CD4-positive, alpha-beta T cell treated with Interleukin-4 for 4 hours (primary cell): ENCODE results near the gene NDUFA9.
A peak's percentile ranks its signal among the peaks of the same experiment; 100 is the strongest.

Experiments
- DNase-seq: peaks from one replicate; pipeline ENCODE4 v3.0.0-alpha.2; 2020

NDUFA9 gene

DNA sequence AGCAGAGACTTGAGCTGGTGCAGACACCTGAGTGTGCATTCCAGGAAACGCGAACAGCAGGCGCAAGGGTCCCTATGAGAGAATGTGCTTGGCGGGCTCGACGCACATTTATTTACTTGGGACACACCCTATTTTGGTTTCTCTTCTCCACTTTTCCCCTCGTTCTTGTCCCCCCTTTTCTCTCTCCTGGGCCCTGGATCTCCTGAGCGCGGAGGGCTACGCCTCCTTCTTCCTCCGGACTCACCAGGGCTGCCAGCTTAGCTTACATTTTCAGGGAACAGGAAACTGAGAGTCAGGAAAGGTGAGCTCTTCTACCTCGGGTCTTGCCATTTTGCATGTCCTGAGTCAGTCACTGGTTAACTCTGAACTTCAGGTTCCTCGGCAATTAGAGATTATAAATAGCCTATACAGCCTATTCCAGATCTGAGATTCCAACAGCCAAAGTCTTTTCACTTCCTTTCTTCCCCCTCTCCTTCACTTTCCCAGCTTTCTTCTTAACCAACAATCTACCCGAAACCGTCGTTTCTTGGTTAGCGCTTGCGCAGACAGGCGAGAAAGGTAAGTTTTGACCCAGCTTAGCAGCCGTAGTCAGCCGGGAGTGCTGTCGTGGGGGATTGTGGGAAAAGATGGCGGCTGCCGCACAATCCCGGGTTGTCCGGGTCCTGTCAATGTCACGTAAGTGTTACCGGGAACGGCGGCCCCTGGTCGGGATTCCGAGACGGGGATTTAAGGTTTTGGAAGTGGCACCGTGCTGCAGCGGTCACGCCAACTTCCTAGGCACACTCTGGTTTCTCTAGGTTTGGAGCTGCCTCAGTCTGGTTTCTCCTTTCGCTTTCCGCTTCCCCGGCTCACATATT is at the start of gene NDUFA9, which contains the start of gene AKAP3:
NDUFA9 (plus strand) TSS at position 614 of the 857 bp plus-strand sequence; CDS start at position 627, 13 bp downstream.
AKAP3 (minus strand) TSS at position 551 of the 857 bp plus-strand sequence. CDS start 10,855 bp downstream, outside the sequence.
- peak; percentile 82 for DNase-seq

GRCh38 chr12:4603421-4603820 is 45.5 kb upstream of the NDUFA9 start:
- DNase-seq = no peak

- no peak for DNase-seq
These were observed 45.0 kb upstream of the NDUFA9 start for GRCh38 chr12:4603946-4604345.

- peak; percentile 84 for DNase-seq
These were observed 44.2 kb upstream of the NDUFA9 start for GRCh38 chr12:4604684-4605193.

DNA sequence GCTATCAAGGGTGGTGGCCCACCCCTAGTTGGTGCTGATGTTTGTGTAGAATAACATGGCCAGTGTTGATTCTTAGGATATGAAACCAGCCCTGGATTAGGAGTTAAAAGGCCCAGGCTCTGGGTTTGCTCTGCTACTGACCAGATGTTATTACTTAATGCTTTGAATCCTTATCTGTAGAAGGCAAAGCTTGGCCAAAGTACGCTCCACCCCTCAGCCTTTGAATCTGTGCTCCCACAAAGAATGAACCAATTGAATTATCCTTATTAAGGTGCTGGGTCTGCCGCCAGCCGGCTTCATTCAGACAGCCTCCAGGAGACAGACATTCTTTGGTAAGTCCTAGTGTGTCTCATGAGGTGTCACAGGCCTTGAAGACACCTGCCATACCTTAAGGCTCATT is 41.9 kb upstream of the NDUFA9 start:
- DNase-seq = no peak

DNA sequence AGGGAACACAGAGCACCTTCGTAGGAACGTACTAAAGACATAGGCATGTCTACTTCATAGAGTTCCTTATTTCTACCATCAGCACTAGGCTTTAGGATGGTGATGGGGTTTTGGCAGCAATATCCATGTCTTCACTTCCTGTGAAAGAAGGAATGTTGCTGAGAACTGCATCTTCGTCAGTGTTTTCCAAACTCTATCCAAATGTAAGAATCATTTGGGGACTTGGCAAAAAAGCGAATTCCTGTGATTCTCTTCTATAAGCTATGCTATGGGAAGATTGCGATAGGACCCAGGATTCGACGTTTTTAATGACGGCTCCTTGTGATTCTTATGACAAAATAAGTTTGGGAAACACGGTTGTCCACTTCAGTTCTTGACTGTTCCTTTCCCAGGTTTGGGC is 39.8 kb upstream of the NDUFA9 start:
- no peak for DNase-seq

- DNase-seq = no peak
These were observed 38.4 kb upstream of the NDUFA9 start for GRCh38 chr12:4610481-4610880.

- DNase-seq = no peak
These were observed 33.2 kb upstream of the NDUFA9 start for GRCh38 chr12:4615667-4616066.

DNA sequence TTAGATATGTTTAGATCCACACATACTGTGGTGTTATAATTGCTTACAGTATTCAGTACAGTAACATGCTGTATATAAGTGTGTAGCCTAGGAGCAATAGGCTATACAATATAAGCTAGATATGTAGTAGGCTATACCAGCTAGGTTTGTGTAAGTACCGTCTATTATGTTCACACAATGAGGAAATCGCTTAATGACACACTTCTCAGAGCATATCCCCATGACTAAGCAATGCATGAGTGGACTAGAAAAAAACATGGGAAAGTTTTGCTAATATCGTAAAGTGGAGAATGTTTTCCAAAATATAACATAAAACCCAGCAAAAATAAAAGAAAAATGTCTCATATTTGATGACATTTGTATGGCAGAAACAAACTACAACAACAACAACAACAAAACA is 27.4 kb upstream of the NDUFA9 start:
- no peak for DNase-seq

- DNase-seq = no peak
These were observed 22.4 kb upstream of the NDUFA9 start for GRCh38 chr12:4626543-4626942.

- no peak for DNase-seq
These were observed 20.5 kb upstream of the NDUFA9 start for GRCh38 chr12:4628406-4628805.

- DNase-seq = no peak
These were observed 18.7 kb upstream of the NDUFA9 start for GRCh38 chr12:4630262-4630661.

DNA sequence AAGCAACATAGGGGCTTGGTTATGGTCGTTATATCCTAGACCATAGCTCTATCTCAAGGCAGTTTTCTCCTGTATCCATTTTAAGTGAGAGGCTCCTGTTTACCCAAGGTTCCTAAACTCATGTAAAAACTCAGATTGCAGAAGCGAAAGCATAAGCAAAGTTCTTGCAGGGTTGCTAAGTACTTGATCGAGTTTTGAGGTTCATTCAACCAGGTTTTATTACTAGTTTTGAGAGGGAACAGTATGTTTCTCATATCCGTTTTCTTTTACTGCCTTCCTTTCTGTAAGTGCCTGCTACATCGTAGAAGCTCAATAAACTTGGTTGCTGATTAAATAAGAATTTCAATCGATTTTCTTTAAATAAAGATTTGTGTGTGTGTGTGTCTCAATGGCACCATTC is 5.2 kb upstream of the NDUFA9 start:
- no peak for DNase-seq

DNA sequence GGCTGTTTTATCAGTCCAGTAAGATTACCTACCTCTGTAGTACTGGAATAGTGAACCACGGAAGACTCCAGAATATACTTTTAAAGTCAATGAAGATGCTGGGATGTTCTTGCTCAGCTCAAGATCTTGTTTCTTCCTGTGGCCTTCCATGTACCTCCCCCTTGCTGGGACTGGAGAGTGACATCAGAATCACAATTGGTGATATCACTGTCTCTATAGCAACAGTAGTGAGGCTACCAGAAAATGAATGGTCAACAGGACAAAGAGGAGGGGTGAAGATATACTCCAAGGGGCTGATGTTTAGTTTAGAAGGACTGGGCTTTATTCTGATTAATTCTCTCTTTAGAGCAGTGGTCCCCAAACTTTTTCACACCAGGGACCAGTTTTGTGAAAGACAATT is 3.9 kb upstream of the NDUFA9 start:
- no peak for DNase-seq

- no peak for DNase-seq
These were observed 812 bp upstream of the NDUFA9 start for GRCh38 chr12:4648104-4648500.

DNA sequence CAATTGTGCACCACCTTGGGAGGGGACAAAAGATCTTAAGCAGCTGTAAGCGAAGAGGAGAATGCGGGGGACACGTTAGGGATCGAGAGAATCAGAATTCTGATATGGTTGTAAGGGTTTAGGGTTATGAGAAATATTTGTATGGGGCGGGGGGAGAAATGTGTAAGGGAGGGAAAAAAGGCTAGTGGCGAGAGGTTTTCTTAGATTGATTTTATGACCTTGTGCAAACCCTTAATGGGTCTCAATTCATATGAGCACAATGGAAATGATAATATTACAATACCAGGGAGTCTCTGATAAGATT is 396 bp downstream of the NDUFA9 start:
- no peak for DNase-seq

DNA sequence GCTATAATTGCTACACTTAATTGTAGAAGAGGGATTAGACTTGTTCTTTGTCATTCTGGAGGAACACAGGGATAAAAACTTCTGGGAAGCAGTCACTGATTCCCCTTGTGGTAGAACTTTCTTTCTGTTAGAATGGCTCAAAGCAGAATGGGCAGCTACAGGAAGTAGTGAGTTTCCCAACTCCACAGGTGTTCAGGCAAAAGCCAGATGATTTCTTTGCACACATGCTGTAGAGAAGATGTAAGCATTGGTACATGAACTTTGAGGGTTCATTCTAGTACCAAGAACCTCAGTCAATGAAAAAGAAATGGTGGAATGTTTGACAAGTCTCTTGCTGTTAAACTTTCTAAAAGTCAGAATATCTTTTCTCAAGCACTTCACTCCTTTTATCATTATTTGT is 4.3 kb downstream of the NDUFA9 start:
- DNase-seq = no peak

DNA sequence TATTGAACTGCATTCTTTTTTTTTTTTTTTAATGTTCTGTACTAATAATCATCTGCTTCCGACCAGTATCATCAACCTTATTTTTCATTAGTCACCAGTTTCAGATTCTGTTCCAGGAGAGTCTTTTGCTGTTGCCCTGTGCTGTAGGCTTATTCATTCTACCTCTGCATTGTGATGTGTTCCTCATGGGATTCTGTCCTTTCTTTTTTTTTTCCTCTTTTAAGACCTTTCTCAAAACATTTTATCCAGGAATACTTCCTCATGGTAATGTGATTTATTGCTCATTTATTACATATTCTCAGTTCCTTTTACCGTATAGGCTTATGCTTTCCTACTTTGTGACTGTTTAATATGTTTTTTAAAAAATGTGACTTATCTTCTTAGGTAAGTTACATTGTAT is 4.8 kb downstream of the NDUFA9 start:
- no peak for DNase-seq

- DNase-seq = no peak
These were observed 15.1 kb downstream of the NDUFA9 start for GRCh38 chr12:4663971-4664505.

DNA sequence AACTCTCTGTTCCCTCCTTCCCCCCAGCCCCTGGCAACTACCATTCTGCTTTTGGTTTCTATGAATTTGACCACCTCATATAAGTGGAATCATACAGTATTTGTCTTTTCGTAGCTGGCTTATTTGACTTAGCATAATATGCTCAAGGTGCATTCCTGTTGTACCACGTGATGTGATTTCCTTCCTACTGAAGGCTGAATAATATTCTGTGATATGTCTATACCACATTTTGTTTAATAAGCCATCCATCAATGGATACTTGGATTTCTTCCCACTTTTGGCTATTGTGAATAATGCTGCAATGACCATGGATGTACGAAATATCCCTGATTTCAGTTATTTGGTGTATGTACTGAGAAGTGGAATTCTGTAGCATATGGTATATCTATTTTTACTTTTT is 16.3 kb downstream of the NDUFA9 start:
- no peak for DNase-seq

- DNase-seq = no peak
These were observed 30.8 kb downstream of the NDUFA9 start for GRCh38 chr12:4679711-4680110.

- DNase-seq = no peak
These were observed 32.8 kb downstream of the NDUFA9 start for GRCh38 chr12:4681732-4682131.

DNA sequence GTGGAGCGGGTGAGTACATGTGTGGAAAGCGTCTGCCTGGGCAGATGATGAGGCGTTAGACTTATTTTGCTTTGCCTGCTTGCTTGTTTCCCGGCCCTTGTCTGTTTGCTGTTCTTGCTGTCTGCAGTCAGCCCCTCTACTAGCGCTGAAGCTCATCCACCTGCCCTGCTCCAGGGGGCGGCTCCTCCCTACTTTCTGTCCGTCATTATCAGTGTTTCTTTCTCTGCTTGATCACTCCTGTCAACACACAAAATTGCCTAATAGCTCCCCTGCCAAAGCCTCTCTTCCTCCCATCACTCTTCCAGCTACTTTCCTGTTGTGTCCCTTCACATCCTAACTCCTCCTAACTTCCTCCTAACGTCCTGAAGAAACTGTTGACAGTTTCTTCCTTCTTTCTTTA is 36.4 kb downstream of the NDUFA9 start:
- no peak for DNase-seq

DNA sequence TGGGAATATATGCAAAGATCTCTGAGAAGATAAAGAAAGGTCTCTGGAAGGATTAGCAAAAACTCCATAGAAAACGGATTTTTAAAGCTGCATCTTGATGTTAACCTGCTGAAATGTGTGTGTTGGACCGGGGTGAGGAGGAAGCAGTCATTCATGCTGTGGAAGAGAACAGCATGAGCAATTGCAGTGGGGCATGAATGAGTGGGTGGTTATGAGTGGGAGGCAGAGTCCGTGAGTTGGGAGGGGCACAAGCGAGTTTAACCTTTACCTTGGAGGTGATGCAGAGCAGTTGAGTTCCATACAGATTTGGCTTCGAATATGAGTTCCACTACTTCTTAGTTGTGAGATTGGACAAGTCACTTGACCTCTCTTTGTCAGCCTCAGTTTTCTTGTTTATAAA is 41.8 kb downstream of the NDUFA9 start:
- DNase-seq = no peak
